Measurements from ENCODE around the gene FTSJ1. TPM values are rescaled to one million over a fixed set of nuclear protein-coding genes. Genes with fewer than 3 reads are reported as not detected.

The FTSJ1 gene
- total and polyA plus RNA-seq, 4 donors, result 18.2 to 48.3 (median 44.8) TPM

DNA sequence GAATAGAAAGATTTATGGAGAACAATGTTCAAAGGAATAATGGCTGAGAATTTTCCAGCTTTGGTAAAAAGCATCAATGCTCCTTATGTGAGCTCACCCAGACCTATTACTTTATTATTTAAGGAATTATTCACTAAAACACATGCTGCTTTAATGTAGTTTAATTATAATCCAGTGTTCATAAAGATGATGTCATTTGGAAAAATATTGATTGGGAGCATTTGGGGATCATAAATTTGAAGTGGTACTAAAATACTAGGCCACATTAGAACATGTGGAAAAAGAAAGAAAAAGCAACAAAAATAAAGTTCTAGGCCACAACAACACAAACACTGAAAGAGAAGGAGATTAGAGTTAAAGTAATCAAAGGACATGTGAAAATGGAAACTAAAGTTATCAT lies 25.9 kb upstream of the FTSJ1 start:
- DNase-seq, result no peak
- Histone ChIP-seq H3K36me3 (ENCODE audit: control insufficient read depth in 4 of 4, insufficient read depth in 4 of 4, low read length in 4 of 4) (no peaks in the 10 kb centered on the region), H3K4me1 (ENCODE audit: control insufficient read depth in 5 of 5, insufficient read depth in 5 of 5, low read length in 5 of 5) (no peaks in the 10 kb centered on the region), H3K9ac (ENCODE audit: insufficient read depth in 1 of 2, low read length in 2 of 2) (no peak overlapping the region), H3K9me3 (ENCODE audit: control insufficient read depth in 4 of 4, insufficient read depth in 3 of 4, low read length in 3 of 4) (peaks cover 0 to 1% (median 0%) of the 10 kb centered on the region in 4 donors), H3K27ac (ENCODE audit: low read depth in 1 of 2, low read length in 1 of 2) (no peak overlapping the region), H3K4me3 (no peak overlapping the region), H3K27me3 (ENCODE audit: control insufficient read depth in 3 of 3, insufficient read depth in 3 of 3, low read length in 2 of 3) (no peaks in the 10 kb centered on the region)
- TF ChIP-seq, protein P1, sequence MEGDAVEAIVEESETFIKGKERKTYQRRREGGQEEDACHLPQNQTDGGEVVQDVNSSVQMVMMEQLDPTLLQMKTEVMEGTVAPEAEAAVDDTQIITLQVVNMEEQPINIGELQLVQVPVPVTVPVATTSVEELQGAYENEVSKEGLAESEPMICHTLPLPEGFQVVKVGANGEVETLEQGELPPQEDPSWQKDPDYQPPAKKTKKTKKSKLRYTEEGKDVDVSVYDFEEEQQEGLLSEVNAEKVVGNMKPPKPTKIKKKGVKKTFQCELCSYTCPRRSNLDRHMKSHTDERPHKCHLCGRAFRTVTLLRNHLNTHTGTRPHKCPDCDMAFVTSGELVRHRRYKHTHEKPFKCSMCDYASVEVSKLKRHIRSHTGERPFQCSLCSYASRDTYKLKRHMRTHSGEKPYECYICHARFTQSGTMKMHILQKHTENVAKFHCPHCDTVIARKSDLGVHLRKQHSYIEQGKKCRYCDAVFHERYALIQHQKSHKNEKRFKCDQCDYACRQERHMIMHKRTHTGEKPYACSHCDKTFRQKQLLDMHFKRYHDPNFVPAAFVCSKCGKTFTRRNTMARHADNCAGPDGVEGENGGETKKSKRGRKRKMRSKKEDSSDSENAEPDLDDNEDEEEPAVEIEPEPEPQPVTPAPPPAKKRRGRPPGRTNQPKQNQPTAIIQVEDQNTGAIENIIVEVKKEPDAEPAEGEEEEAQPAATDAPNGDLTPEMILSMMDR (IDR thresholded peaks at IDR 0.05; ENCODE audit: control extremely low read depth, extremely low read depth), result no peak
- ATAC-seq (ENCODE audit: insufficient read depth, low FRiP score), result no peak

DNA sequence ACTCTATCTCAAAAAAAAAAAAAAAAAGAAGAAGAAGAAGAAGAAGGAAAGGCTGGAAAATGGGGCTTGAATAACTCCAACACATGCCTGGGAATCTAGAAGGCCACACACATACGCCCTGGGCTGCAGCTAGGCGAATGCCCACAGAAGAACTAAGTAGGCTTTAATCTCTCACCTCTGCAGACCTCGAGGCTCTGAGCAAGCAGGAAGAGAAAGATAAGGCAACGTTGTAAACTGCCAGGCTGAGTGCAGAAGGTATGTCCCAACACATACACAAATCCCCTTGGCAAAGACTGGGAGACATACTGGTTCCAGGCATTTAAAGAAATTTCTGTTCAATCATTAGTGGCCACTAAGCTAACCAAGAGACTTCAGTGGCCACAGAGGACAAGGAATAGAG lies 24.3 kb upstream of the FTSJ1 start:
- H3K9ac ChIP-seq (ENCODE audit: insufficient read depth in 1 of 2, low read length in 2 of 2), result no peak overlapping the region
- H3K27me3 ChIP-seq (ENCODE audit: control insufficient read depth in 3 of 3, insufficient read depth in 3 of 3, low read length in 2 of 3), result no peaks in the 10 kb centered on the region
- whole genome bisulfite sequencing, 2 donors, result 51 to 65% methylated on average over 4 of the region's 4 CpGs
- H3K4me1 ChIP-seq (ENCODE audit: control insufficient read depth in 5 of 5, insufficient read depth in 5 of 5, low read length in 5 of 5), result no peaks in the 10 kb centered on the region
- peaks cover 0 to 3% (median 0%) of the 10 kb centered on the region in 4 donors for H3K9me3 ChIP-seq (ENCODE audit: control insufficient read depth in 4 of 4, insufficient read depth in 3 of 4, low read length in 3 of 4)
- DNase-seq (no peak), ATAC-seq (ENCODE audit: insufficient read depth, low FRiP score) (no peak)
- TF ChIP-seq, protein P1 (IDR thresholded peaks at IDR 0.05; ENCODE audit: control extremely low read depth, extremely low read depth), result no peak
- H3K4me3 ChIP-seq, result no peak overlapping the region
- no peaks in the 10 kb centered on the region for H3K36me3 ChIP-seq (ENCODE audit: control insufficient read depth in 4 of 4, insufficient read depth in 4 of 4, low read length in 4 of 4)
- no peak overlapping the region for H3K27ac ChIP-seq (ENCODE audit: low read depth in 1 of 2, low read length in 1 of 2)

DNA sequence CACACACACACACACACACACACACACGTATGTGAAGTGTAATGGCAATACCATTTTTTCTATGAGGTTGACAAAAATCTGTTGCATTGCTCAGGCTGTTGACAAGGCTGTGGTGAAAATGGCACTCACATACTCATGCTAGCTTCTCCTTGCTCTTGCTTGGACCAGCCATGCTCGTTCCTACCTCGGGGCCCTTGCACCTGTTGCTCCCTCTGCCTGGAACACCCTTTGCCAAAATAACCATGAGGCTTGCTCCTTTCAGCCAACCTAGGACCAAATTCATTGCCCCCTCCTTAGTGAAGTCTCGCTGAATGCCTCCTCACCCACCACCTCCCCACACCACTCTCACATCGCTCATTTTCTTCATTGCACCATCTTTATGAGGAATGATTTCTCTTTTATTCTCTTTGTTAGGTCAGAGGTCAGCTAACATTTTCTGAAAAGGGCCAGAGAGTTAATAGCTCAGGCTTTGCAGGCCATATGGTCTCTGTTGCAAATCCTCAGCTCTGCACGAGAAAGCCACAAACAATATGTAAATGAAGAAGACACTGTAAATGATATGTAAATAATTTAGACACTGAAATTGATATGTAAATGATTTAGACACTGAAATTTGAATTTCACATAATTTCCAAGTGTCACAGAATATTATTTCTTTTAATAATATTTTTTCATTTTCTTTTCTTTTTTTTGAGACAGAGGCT lies 19.2 kb upstream of the FTSJ1 start:
- 79 to 84% methylated on average over 6 of the region's 6 CpGs for WGBS, 2 donors
- DNase-seq, result no peak
- TF ChIP-seq, protein P1 (IDR thresholded peaks at IDR 0.05; ENCODE audit: control extremely low read depth, extremely low read depth), result no peak
- Histone ChIP-seq H3K4me3 (no peak overlapping the region), H3K4me1 (ENCODE audit: control insufficient read depth in 5 of 5, insufficient read depth in 5 of 5, low read length in 5 of 5) (no peaks in the 10 kb centered on the region), H3K27me3 (ENCODE audit: control insufficient read depth in 3 of 3, insufficient read depth in 3 of 3, low read length in 2 of 3) (no peaks in the 10 kb centered on the region), H3K9ac (ENCODE audit: insufficient read depth in 1 of 2, low read length in 2 of 2) (no peak overlapping the region), H3K27ac (ENCODE audit: low read depth in 1 of 2, low read length in 1 of 2) (no peak overlapping the region), H3K36me3 (ENCODE audit: control insufficient read depth in 4 of 4, insufficient read depth in 4 of 4, low read length in 4 of 4) (peaks cover 0 to 14% (median 7%) of the 10 kb centered on the region in 4 donors), H3K9me3 (ENCODE audit: control insufficient read depth in 4 of 4, insufficient read depth in 3 of 4, low read length in 3 of 4) (peaks cover 0 to 6% (median 1%) of the 10 kb centered on the region in 4 donors)
- ATAC-seq (ENCODE audit: insufficient read depth, low FRiP score), result no peak

DNA sequence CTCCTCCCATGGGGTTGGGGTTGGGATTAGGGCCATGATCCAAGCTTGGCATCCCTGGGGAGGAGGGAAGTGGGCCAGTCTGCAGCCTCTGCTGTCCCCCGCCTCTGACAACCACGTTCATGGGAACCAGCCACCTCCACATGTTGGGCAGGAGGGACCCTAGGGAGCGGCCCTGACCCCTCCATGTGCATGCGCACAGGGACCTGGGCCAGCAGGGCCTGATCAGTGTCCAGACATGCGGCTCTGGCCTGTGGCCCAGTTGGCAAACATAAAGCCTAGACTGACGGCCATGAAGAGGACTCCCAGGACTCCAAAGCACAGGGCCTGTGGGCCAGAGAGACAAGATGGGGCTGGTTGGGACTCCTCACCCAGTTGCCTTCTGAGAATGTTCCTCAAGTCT lies 17.3 kb upstream of the FTSJ1 start:
- H3K27me3 ChIP-seq (ENCODE audit: control insufficient read depth in 3 of 3, insufficient read depth in 3 of 3, low read length in 2 of 3), result no peaks in the 10 kb centered on the region
- WGBS, 2 donors, result 76 to 77% methylated on average over 5 to 6 of the region's 6 CpGs

More for the DNA sequence above, 17.3 kb upstream of the FTSJ1 start:
- ATAC-seq (ENCODE audit: insufficient read depth, low FRiP score) (no peak), DNase-seq (no peak)
- Histone ChIP-seq H3K9ac (ENCODE audit: insufficient read depth in 1 of 2, low read length in 2 of 2) (no peak overlapping the region), H3K9me3 (ENCODE audit: control insufficient read depth in 4 of 4, insufficient read depth in 3 of 4, low read length in 3 of 4) (peaks cover 0 to 6% (median 1%) of the 10 kb centered on the region in 4 donors), H3K4me1 (ENCODE audit: control insufficient read depth in 5 of 5, insufficient read depth in 5 of 5, low read length in 5 of 5) (no peaks in the 10 kb centered on the region), H3K36me3 (ENCODE audit: control insufficient read depth in 4 of 4, insufficient read depth in 4 of 4, low read length in 4 of 4) (peaks cover 0 to 17% (median 9%) of the 10 kb centered on the region in 4 donors), H3K27ac (ENCODE audit: low read depth in 1 of 2, low read length in 1 of 2) (no peak overlapping the region), H3K4me3 (no peak overlapping the region)
- TF ChIP-seq, protein P1 (IDR thresholded peaks at IDR 0.05; ENCODE audit: control extremely low read depth, extremely low read depth), result no peak
